Measurements from ENCODE around the gene SPATS2L.

Gene SPATS2L

DNA sequence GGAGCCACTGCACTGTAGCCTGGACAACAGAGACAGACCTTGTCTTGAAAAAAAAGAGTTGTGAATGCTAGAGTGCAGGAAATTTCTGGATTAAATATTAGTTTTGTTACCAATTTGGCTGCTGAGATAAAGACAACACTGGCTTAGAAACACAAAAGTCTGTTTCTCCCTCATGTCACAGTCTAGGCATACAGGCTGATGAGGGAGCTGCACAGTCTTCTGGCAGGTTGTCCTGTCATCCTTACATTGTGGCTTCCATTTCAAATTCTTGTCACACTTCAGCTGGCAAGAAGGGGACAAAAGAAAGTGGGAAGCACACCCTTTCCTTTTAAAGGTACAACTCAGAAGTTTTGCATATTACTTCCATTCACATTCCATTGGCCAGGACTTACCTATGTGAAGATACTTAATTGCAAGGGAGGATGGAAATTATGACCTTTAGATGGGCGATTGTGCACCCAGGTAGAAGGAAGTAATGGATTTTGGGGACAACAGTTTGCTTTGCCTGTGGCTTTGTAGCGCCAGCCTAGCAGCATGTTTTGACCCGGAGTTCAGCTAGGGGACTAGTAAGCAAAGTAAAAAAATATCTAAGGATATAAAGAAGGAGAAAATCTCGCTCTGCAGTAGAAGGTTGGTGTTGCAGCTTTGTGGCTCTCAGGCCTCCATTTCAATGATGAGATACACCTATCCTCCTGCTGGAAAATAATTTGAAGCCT is 55.9 kb downstream of the SPATS2L start:
- H3K36me3 ChIP-seq (replicated peaks; ENCODE audit: insufficient read depth, low read length): no peaks in the 10 kb centered on the region
- DNase-seq: no peak
- H4K20me1 ChIP-seq (ENCODE audit: insufficient read depth, low read length): no peaks in the 10 kb centered on the region; the same call in 1 of the 2 replicates
- no peak for TF ChIP-seq EZH2 (optimal IDR thresholded peaks at IDR 0.05; ENCODE audit: low read depth, low read length)
- TF ChIP-seq EZH2phosphoT487 (IDR thresholded peaks at IDR 0.05; ENCODE audit: low read length): no peak
- TF ChIP-seq, protein P1, sequence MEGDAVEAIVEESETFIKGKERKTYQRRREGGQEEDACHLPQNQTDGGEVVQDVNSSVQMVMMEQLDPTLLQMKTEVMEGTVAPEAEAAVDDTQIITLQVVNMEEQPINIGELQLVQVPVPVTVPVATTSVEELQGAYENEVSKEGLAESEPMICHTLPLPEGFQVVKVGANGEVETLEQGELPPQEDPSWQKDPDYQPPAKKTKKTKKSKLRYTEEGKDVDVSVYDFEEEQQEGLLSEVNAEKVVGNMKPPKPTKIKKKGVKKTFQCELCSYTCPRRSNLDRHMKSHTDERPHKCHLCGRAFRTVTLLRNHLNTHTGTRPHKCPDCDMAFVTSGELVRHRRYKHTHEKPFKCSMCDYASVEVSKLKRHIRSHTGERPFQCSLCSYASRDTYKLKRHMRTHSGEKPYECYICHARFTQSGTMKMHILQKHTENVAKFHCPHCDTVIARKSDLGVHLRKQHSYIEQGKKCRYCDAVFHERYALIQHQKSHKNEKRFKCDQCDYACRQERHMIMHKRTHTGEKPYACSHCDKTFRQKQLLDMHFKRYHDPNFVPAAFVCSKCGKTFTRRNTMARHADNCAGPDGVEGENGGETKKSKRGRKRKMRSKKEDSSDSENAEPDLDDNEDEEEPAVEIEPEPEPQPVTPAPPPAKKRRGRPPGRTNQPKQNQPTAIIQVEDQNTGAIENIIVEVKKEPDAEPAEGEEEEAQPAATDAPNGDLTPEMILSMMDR (IDR thresholded peaks at IDR 0.05; ENCODE audit: low read length): no peak
- H3K4me3 ChIP-seq (ENCODE audit: low read length): no peak overlapping the region
- H3F3A ChIP-seq (ENCODE audit: insufficient read depth, low read length): no peaks in the 10 kb centered on the region
- H3K79me2 ChIP-seq (ENCODE audit: low read length): peaks cover 75% of the 10 kb centered on the region
- H2AFZ ChIP-seq (ENCODE audit: low read length): no peak overlapping the region
- H3K4me2 ChIP-seq (ENCODE audit: low read depth, low read length): no peak overlapping the region
- H3K27me3 ChIP-seq (replicated peaks; ENCODE audit: insufficient read depth, low read length): no peaks in the 10 kb centered on the region
- H3K9me2 ChIP-seq (replicated peaks; ENCODE audit: insufficient read depth, low read length): no peaks in the 10 kb centered on the region
- H3K4me1 ChIP-seq (ENCODE audit: low read length): no peaks in the 10 kb centered on the region
- no peak overlapping the region for H3K9ac ChIP-seq (ENCODE audit: low read length)
- H3K27ac ChIP-seq (ENCODE audit: low read length): no peak overlapping the region
- H3K9me3 ChIP-seq (replicated peaks; ENCODE audit: insufficient read depth, low read length): no peaks in the 10 kb centered on the region

DNA sequence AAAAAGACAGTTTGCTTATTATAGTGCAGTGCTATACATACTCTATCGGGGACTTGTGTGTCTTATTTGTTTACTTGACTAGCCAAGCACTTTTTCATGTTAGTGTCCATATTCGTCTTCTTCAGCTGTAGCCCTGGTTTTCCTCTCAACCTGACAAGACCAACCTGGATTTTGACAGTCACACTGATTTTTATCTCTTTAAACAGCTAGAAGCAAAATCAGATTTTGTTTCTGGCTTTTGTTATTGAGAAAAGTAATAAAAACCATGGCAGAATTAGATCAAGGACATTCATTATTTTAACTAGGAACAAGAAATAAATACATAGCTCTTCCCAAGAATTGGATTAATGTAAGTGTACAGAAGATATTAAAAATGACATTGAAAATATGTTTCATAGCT is 56.8 kb downstream of the SPATS2L start:
- Histone ChIP-seq H3K4me2 (ENCODE audit: low read depth, low read length) (no peak overlapping the region), H3F3A (ENCODE audit: insufficient read depth, low read length) (no peaks in the 10 kb centered on the region), H3K9me3 (replicated peaks; ENCODE audit: insufficient read depth, low read length) (no peaks in the 10 kb centered on the region), H3K79me2 (ENCODE audit: low read length) (peaks cover 66% of the 10 kb centered on the region), H3K36me3 (replicated peaks; ENCODE audit: insufficient read depth, low read length) (no peaks in the 10 kb centered on the region), H3K9ac (ENCODE audit: low read length) (no peak overlapping the region), H3K4me3 (ENCODE audit: low read length) (no peak overlapping the region), H3K4me1 (ENCODE audit: low read length) (no peaks in the 10 kb centered on the region), H4K20me1 (ENCODE audit: insufficient read depth, low read length) (no peaks in the 10 kb centered on the region; the same call in 1 of the 2 replicates), H3K27ac (ENCODE audit: low read length) (no peak overlapping the region), H3K27me3 (replicated peaks; ENCODE audit: insufficient read depth, low read length) (no peaks in the 10 kb centered on the region), H3K9me2 (replicated peaks; ENCODE audit: insufficient read depth, low read length) (no peaks in the 10 kb centered on the region), H2AFZ (ENCODE audit: low read length) (no peak overlapping the region)
- DNase-seq: no peak
- TF ChIP-seq EZH2 (optimal IDR thresholded peaks at IDR 0.05; ENCODE audit: low read depth, low read length) (no peak), EZH2phosphoT487 (IDR thresholded peaks at IDR 0.05; ENCODE audit: low read length) (no peak)
- TF ChIP-seq, protein P1 (IDR thresholded peaks at IDR 0.05; ENCODE audit: low read length): no peak

DNA sequence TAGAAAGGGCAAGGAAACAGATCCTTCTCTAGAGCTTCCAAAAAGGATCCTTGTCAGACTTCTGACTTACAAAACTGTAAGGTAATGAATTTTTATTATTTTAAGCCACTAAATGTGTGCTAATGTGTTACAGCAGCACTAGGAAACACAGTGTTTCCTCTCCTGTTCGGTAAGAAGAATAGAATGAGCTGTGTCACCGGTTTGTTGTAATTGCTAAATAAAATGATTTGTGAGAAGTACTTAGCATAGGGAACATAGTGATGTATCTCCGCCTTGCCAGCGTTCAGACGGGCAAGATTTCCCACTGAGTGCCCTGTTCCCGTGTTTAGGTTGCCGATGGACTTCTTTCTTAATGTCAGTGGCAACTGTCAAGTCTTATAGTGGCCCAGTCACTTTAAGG is 57.6 kb downstream of the SPATS2L start:
- Histone ChIP-seq H3K79me2 (ENCODE audit: low read length) (peaks cover 65% of the 10 kb centered on the region), H3K27ac (ENCODE audit: low read length) (no peak overlapping the region)
- DNase-seq: no peak

More for the DNA sequence above, 57.6 kb downstream of the SPATS2L start:
- Histone ChIP-seq H2AFZ (ENCODE audit: low read length) (no peak overlapping the region), H4K20me1 (ENCODE audit: insufficient read depth, low read length) (no peaks in the 10 kb centered on the region; the same call in 1 of the 2 replicates), H3F3A (ENCODE audit: insufficient read depth, low read length) (no peaks in the 10 kb centered on the region), H3K9me3 (replicated peaks; ENCODE audit: insufficient read depth, low read length) (no peaks in the 10 kb centered on the region), H3K36me3 (replicated peaks; ENCODE audit: insufficient read depth, low read length) (no peaks in the 10 kb centered on the region), H3K9me2 (replicated peaks; ENCODE audit: insufficient read depth, low read length) (no peaks in the 10 kb centered on the region), H3K4me3 (ENCODE audit: low read length) (no peak overlapping the region), H3K27me3 (replicated peaks; ENCODE audit: insufficient read depth, low read length) (no peaks in the 10 kb centered on the region), H3K4me2 (ENCODE audit: low read depth, low read length) (no peak overlapping the region), H3K9ac (ENCODE audit: low read length) (no peak overlapping the region), H3K4me1 (ENCODE audit: low read length) (no peaks in the 10 kb centered on the region)
- TF ChIP-seq, protein P1 (IDR thresholded peaks at IDR 0.05; ENCODE audit: low read length): no peak
- TF ChIP-seq EZH2 (optimal IDR thresholded peaks at IDR 0.05; ENCODE audit: low read depth, low read length) (no peak), EZH2phosphoT487 (IDR thresholded peaks at IDR 0.05; ENCODE audit: low read length) (no peak)

Data from MM.1S (cell line).